Measurements from ENCODE around the gene WDR47.
"Not testable (repeated sequence)": the region's sequence is repeated elsewhere in the genome, so short reads cannot be mapped to it uniquely, and the experiment has no call there.

WDR47 gene

GRCh38 chr1:109027841-109028240, 14.1 kb downstream of the WDR47 start:
- no peak overlapping the region for H3K4me3 Mint-ChIP-seq
- H3K9me3 Mint-ChIP-seq, result no peaks in the 10 kb centered on the region
- H3K36me3 Mint-ChIP-seq, result no peaks in the 10 kb centered on the region
- no peak overlapping the region for H3K27ac Mint-ChIP-seq
- ATAC-seq (no peak), DNase-seq (ENCODE audit: low spot score in 2 of 2) (no peak)
- H3K4me1 Mint-ChIP-seq, result no peaks in the 10 kb centered on the region

- no peak overlapping the region for H3K27ac Mint-ChIP-seq
- DNase-seq (ENCODE audit: low spot score in 2 of 2), result no peak
- H3K4me1 Mint-ChIP-seq, result no peaks in the 10 kb centered on the region
- no peak overlapping the region for H3K4me3 Mint-ChIP-seq
- H3K36me3 Mint-ChIP-seq, result peaks cover 20% of the 10 kb centered on the region
- no peaks in the 10 kb centered on the region for H3K9me3 Mint-ChIP-seq
- no peak for ATAC-seq
These were observed 16.2 kb downstream of the WDR47 start for GRCh38 chr1:109025694-109026093.

- H3K4me1 Mint-ChIP-seq, result no peaks in the 10 kb centered on the region
- no peaks in the 10 kb centered on the region for H3K9me3 Mint-ChIP-seq
- H3K4me3 Mint-ChIP-seq, result no peak overlapping the region
- H3K36me3 Mint-ChIP-seq, result peaks cover 20% of the 10 kb centered on the region
- ATAC-seq, result no peak
- H3K27ac Mint-ChIP-seq, result peak overlapping the region; percentile 17
- DNase-seq (ENCODE audit: low spot score in 2 of 2), result no peak
These were observed 17.3 kb downstream of the WDR47 start for GRCh38 chr1:109024646-109025045.

GRCh38 chr1:109020693-109021257, 21.1 kb downstream of the WDR47 start:
- H3K27ac Mint-ChIP-seq, result no peak overlapping the region
- peaks cover 35% of the 10 kb centered on the region for H3K36me3 Mint-ChIP-seq
- DNase-seq (ENCODE audit: low spot score in 2 of 2), result no peak
- H3K4me1 Mint-ChIP-seq, result no peaks in the 10 kb centered on the region
- no peak overlapping the region for H3K4me3 Mint-ChIP-seq
- no peaks in the 10 kb centered on the region for H3K9me3 Mint-ChIP-seq
- no peak for ATAC-seq

GRCh38 chr1:109017719-109018118, 24.2 kb downstream of the WDR47 start:
- not testable (repeated sequence) for H3K4me3 Mint-ChIP-seq; DNase-seq (ENCODE audit: low spot score in 2 of 2); ATAC-seq; H3K4me1 Mint-ChIP-seq; H3K27ac Mint-ChIP-seq; H3K9me3 Mint-ChIP-seq
- peaks cover 47% of the 10 kb centered on the region for H3K36me3 Mint-ChIP-seq

GRCh38 chr1:109017134-109017533, 24.8 kb downstream of the WDR47 start:
- H3K36me3 Mint-ChIP-seq, result peaks cover 47% of the 10 kb centered on the region
- no peak overlapping the region for H3K27ac Mint-ChIP-seq
- no peaks in the 10 kb centered on the region for H3K4me1 Mint-ChIP-seq
- DNase-seq (ENCODE audit: low spot score in 2 of 2), result no peak
- H3K4me3 Mint-ChIP-seq, result no peak overlapping the region
- H3K9me3 Mint-ChIP-seq, result no peaks in the 10 kb centered on the region
- no peak for ATAC-seq

GRCh38 chr1:109011335-109011734, 30.6 kb downstream of the WDR47 start:
- no peak for ATAC-seq
- peaks cover 44% of the 10 kb centered on the region for H3K36me3 Mint-ChIP-seq
- no peaks in the 10 kb centered on the region for H3K9me3 Mint-ChIP-seq
- no peak for DNase-seq (ENCODE audit: low spot score in 2 of 2)
- H3K4me3 Mint-ChIP-seq, result no peak overlapping the region
- no peaks in the 10 kb centered on the region for H3K4me1 Mint-ChIP-seq
- H3K27ac Mint-ChIP-seq, result no peak overlapping the region

GRCh38 chr1:108996622-108997021, 45.3 kb downstream of the WDR47 start:
- not testable (repeated sequence) for ATAC-seq; H3K27ac Mint-ChIP-seq; DNase-seq (ENCODE audit: low spot score in 2 of 2); H3K9me3 Mint-ChIP-seq; H3K4me1 Mint-ChIP-seq; H3K4me3 Mint-ChIP-seq
- H3K36me3 Mint-ChIP-seq, result peaks cover 84% of the 10 kb centered on the region

GRCh38 chr1:108983114-108983513, 58.8 kb downstream of the WDR47 start:
- ATAC-seq (no peak), DNase-seq (ENCODE audit: low spot score in 2 of 2) (no peak)
- Mint-ChIP-seq H3K4me1 (no peaks in the 10 kb centered on the region), H3K36me3 (peaks cover 20% of the 10 kb centered on the region), H3K9me3 (no peaks in the 10 kb centered on the region), H3K4me3 (no peak overlapping the region), H3K27ac (no peak overlapping the region)

- no peaks in the 10 kb centered on the region for H3K4me1 Mint-ChIP-seq
- H3K9me3 Mint-ChIP-seq, result no peaks in the 10 kb centered on the region
- H3K4me3 Mint-ChIP-seq, result no peak overlapping the region
- H3K27ac Mint-ChIP-seq, result no peak overlapping the region
- peaks cover 17% of the 10 kb centered on the region for H3K36me3 Mint-ChIP-seq
- DNase-seq (ENCODE audit: low spot score in 2 of 2), result no peak
- ATAC-seq, result no peak
These were observed 65.2 kb downstream of the WDR47 start for GRCh38 chr1:108976658-108977057.

GRCh38 chr1:108972951-108973350, 69.0 kb downstream of the WDR47 start:
- DNase-seq (ENCODE audit: low spot score in 2 of 2) (no peak), ATAC-seq (no peak)
- no peak overlapping the region for H3K27ac Mint-ChIP-seq
- no peaks in the 10 kb centered on the region for H3K9me3 Mint-ChIP-seq
- no peaks in the 10 kb centered on the region for H3K4me1 Mint-ChIP-seq
- H3K4me3 Mint-ChIP-seq, result no peak overlapping the region
- peaks cover 6% of the 10 kb centered on the region for H3K36me3 Mint-ChIP-seq

GRCh38 chr1:108969346-108969745, 72.6 kb downstream of the WDR47 start:
- ATAC-seq (no peak), DNase-seq (ENCODE audit: low spot score in 2 of 2) (no peak)
- Mint-ChIP-seq H3K27ac (no peak overlapping the region), H3K4me3 (no peak overlapping the region), H3K9me3 (no peaks in the 10 kb centered on the region), H3K4me1 (peaks cover 2% of the 10 kb centered on the region), H3K36me3 (no peaks in the 10 kb centered on the region)

- Mint-ChIP-seq H3K4me1 (peaks cover 29% of the 10 kb centered on the region), H3K27ac (peak within 1 kb of the TSS; percentile 82)
These were observed 78.7 kb downstream of the WDR47 start, which contains the start of gene CLCC1 for GRCh38 chr1:108963052-108963686. Gene CLCC1 (minus strand): TSS chr1:108963484. CDS start chr1:108950437, 13,047 bp downstream.

GRCh38 chr1:108962681-108963051, 79.2 kb downstream of the WDR47 start:
- H3K27ac Mint-ChIP-seq, result peak overlapping the region; percentile 82
- peaks cover 15% of the 10 kb centered on the region for H3K36me3 Mint-ChIP-seq
- H3K4me1 Mint-ChIP-seq, result peaks cover 33% of the 10 kb centered on the region
- ATAC-seq (no peak), DNase-seq (ENCODE audit: low spot score in 2 of 2) (no peak)
- peak overlapping the region; percentile 77 for H3K4me3 Mint-ChIP-seq
- H3K9me3 Mint-ChIP-seq, result no peaks in the 10 kb centered on the region

More at GRCh38 chr1:108963052-108963686, 78.7 kb downstream of the WDR47 start, which contains the start of gene CLCC1:
- Mint-ChIP-seq H3K4me3 (peak within 1 kb of the TSS; percentile 77), H3K9me3 (no peaks in the 10 kb centered on the region), H3K36me3 (peaks cover 15% of the 10 kb centered on the region)
- DNase-seq (ENCODE audit: low spot score in 2 of 2) (peak; percentile 78 to 93), ATAC-seq (peak; percentile 94)

GRCh38 chr1:108961752-108962486, 80.0 kb downstream of the WDR47 start:
- DNase-seq (ENCODE audit: low spot score in 2 of 2) (no peak), ATAC-seq (no peak)
- H3K36me3 Mint-ChIP-seq, result peaks cover 15% of the 10 kb centered on the region
- H3K9me3 Mint-ChIP-seq, result no peaks in the 10 kb centered on the region
- H3K4me3 Mint-ChIP-seq, result peak overlapping the region; percentile 77
- peak overlapping the region; percentile 82 for H3K27ac Mint-ChIP-seq
- peaks cover 40% of the 10 kb centered on the region for H3K4me1 Mint-ChIP-seq

- Mint-ChIP-seq H3K36me3 (peaks cover 22% of the 10 kb centered on the region), H3K9me3 (no peaks in the 10 kb centered on the region), H3K27ac (no peak overlapping the region), H3K4me1 (peaks cover 47% of the 10 kb centered on the region), H3K4me3 (no peak overlapping the region)
- ATAC-seq, result peak; percentile 78
- peak in 1 of 2 donors; percentile 57 for DNase-seq (ENCODE audit: low spot score in 2 of 2)
These were observed 80.7 kb downstream of the WDR47 start for GRCh38 chr1:108961198-108961597.

Data from stimulated activated effector memory CD8-positive, alpha-beta T cell treated with anti-CD3 and anti-CD28 coated beads, Interleukin-12 subunit alpha, Interleukin-12 subunit beta, amount 100 ng/mL, for 72 hours (primary cell).